Measurements from ENCODE around the gene ZNF804A. TPM values are rescaled to one million over a fixed set of nuclear protein-coding genes. Genes with fewer than 3 reads are reported as not detected.

Gene ZNF804A
- polyA plus RNA-seq, 3 donors: 0.83 to 3.7 (median 1.8) TPM

DNA sequence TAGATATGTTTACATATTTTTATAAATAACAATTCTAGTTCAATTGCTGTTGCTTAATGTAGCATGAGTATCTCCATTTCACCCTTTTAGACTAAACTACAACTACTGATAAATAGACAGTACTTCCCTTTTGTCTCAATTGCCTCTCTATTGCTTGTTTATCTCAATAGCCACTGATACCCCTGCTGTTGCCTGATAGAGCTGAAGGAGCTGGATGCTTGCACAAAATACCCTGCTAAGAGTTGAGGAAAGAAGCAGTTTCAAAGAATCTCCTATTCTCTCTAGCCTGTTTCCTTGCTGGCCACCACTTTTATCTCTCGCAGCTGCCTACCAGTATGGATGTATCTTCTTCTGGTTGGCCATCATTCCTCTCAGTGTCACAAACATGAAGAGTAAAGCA is 16.9 kb upstream of the ZNF804A start:
- Histone ChIP-seq H3K4me3 (replicated peaks in 1 of 3; ENCODE audit: low read depth in 2 of 3, low read length in 3 of 3) (no peak overlapping the region), H3K9ac (ENCODE audit: insufficient read depth, low read length, poor library complexity, severe bottlenecking) (no peak overlapping the region), H3K4me2 (replicated peaks; ENCODE audit: extremely low read depth, low read length, poor library complexity, severe bottlenecking) (no peak overlapping the region), H3K27me3 (ENCODE audit: control insufficient read depth in 2 of 2, insufficient read depth in 2 of 2, low read length in 2 of 2) (no peaks in the 10 kb centered on the region), H3K4me1 (ENCODE audit: control insufficient read depth in 1 of 2, insufficient read depth in 2 of 2, low read length in 2 of 2) (peaks cover 6 to 10% of the 10 kb centered on the region in 2 donors), H2AFZ (ENCODE audit: insufficient read depth, low read depth, low read length, poor library complexity, severe bottlenecking) (peak overlapping the region; percentile 25), H3K27ac (ENCODE audit: low read depth in 1 of 2, low read length in 2 of 2) (no peak overlapping the region), H3K36me3 (replicated peaks in 1 of 2; ENCODE audit: control insufficient read depth in 1 of 2, insufficient read depth in 2 of 2, low read length in 2 of 2) (no peaks in the 10 kb centered on the region), H3K9me3 (replicated peaks in 1 of 2; ENCODE audit: control insufficient read depth in 1 of 2, insufficient read depth in 1 of 2, low read length in 2 of 2) (no peaks in the 10 kb centered on the region), H3K79me2 (ENCODE audit: insufficient read depth, low read length) (no peaks in the 10 kb centered on the region), H4K20me1 (ENCODE audit: insufficient read depth, low read length) (no peaks in the 10 kb centered on the region)
- peaks cover 8% of the 10 kb centered on the region for H3K4me1 Mint-ChIP-seq
- H3K9me3 Mint-ChIP-seq: no peaks in the 10 kb centered on the region
- TF ChIP-seq, protein P1, sequence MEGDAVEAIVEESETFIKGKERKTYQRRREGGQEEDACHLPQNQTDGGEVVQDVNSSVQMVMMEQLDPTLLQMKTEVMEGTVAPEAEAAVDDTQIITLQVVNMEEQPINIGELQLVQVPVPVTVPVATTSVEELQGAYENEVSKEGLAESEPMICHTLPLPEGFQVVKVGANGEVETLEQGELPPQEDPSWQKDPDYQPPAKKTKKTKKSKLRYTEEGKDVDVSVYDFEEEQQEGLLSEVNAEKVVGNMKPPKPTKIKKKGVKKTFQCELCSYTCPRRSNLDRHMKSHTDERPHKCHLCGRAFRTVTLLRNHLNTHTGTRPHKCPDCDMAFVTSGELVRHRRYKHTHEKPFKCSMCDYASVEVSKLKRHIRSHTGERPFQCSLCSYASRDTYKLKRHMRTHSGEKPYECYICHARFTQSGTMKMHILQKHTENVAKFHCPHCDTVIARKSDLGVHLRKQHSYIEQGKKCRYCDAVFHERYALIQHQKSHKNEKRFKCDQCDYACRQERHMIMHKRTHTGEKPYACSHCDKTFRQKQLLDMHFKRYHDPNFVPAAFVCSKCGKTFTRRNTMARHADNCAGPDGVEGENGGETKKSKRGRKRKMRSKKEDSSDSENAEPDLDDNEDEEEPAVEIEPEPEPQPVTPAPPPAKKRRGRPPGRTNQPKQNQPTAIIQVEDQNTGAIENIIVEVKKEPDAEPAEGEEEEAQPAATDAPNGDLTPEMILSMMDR (IDR thresholded peaks at IDR 0.05): no peak
- intact Hi-C loops (cut with micrococcal nuclease): no loop called here
- H3K36me3 Mint-ChIP-seq: peaks cover 0 to 4% of the 10 kb centered on the region in 2 donors
- H3K4me3 Mint-ChIP-seq: no peak overlapping the region
- no peaks in the 10 kb centered on the region for H3K27me3 Mint-ChIP-seq (ENCODE audit: low read depth in 3 of 3)
- WGBS (ENCODE audit: insufficient coverage): no CpG with 5 or more reads among the region's 1 CpG
- DNase-seq: no peak
- peak overlapping the region in 1 of 7 donors; percentile 8 for H3K27ac Mint-ChIP-seq

DNA sequence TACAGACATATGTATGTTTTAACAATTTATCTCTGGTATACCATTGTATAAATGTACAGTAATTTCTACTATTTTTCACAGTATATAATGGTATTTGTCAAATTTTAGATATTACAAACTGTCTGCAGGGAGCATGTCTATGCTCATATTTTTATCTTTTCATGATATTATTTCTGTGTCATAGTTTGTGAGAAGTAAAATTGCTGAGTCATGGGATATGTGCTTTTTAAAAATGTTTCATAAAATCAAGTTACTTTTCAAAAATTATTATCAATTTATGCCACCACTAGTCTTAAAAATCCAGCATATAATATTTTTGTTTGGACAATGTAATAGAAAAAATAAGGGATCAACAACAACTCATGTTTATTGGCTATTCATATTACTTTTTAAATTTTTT is 9.1 kb upstream of the ZNF804A start:
- H3K36me3 ChIP-seq (replicated peaks in 1 of 2; ENCODE audit: control insufficient read depth in 1 of 2, insufficient read depth in 2 of 2, low read length in 2 of 2): peaks cover 0 to 22% of the 10 kb centered on the region in 2 donors
- intact Hi-C loops (cut with micrococcal nuclease): no loop called here
- Mint-ChIP-seq H3K4me3 (no peak overlapping the region), H3K4me1 (peaks cover 10% of the 10 kb centered on the region), H3K9me3 (peaks cover 0 to 8% (median 0%) of the 10 kb centered on the region in 7 donors), H3K36me3 (peaks cover 15% of the 10 kb centered on the region in 2 donors), H3K27ac (no peak overlapping the region), H3K27me3 (ENCODE audit: low read depth in 3 of 3) (no peaks in the 10 kb centered on the region)
- TF ChIP-seq, protein P1 (IDR thresholded peaks at IDR 0.05): no peak
- H3K27ac ChIP-seq (ENCODE audit: low read depth in 1 of 2, low read length in 2 of 2): no peak overlapping the region
- H3K9ac ChIP-seq (ENCODE audit: insufficient read depth, low read length, poor library complexity, severe bottlenecking): no peak overlapping the region
- no peaks in the 10 kb centered on the region for H4K20me1 ChIP-seq (ENCODE audit: insufficient read depth, low read length)
- H3K9me3 ChIP-seq (replicated peaks in 1 of 2; ENCODE audit: control insufficient read depth in 1 of 2, insufficient read depth in 1 of 2, low read length in 2 of 2): no peaks in the 10 kb centered on the region
- peaks cover 7% of the 10 kb centered on the region for H3K79me2 ChIP-seq (ENCODE audit: insufficient read depth, low read length)
- no peak overlapping the region for H3K4me3 ChIP-seq (replicated peaks in 1 of 3; ENCODE audit: low read depth in 2 of 3, low read length in 3 of 3)
- no peak overlapping the region for H3K4me2 ChIP-seq (replicated peaks; ENCODE audit: extremely low read depth, low read length, poor library complexity, severe bottlenecking)
- no peaks in the 10 kb centered on the region for H3K27me3 ChIP-seq (ENCODE audit: control insufficient read depth in 2 of 2, insufficient read depth in 2 of 2, low read length in 2 of 2)
- H2AFZ ChIP-seq (ENCODE audit: insufficient read depth, low read depth, low read length, poor library complexity, severe bottlenecking): no peak overlapping the region
- peak in 1 of 3 donors; percentile 24 for DNase-seq
- H3K4me1 ChIP-seq (ENCODE audit: control insufficient read depth in 1 of 2, insufficient read depth in 2 of 2, low read length in 2 of 2): peaks cover 0 to 8% of the 10 kb centered on the region in 2 donors

All from CD14-positive monocyte (primary cell).